Measurements from ENCODE around the gene HOXC5.

DNA sequence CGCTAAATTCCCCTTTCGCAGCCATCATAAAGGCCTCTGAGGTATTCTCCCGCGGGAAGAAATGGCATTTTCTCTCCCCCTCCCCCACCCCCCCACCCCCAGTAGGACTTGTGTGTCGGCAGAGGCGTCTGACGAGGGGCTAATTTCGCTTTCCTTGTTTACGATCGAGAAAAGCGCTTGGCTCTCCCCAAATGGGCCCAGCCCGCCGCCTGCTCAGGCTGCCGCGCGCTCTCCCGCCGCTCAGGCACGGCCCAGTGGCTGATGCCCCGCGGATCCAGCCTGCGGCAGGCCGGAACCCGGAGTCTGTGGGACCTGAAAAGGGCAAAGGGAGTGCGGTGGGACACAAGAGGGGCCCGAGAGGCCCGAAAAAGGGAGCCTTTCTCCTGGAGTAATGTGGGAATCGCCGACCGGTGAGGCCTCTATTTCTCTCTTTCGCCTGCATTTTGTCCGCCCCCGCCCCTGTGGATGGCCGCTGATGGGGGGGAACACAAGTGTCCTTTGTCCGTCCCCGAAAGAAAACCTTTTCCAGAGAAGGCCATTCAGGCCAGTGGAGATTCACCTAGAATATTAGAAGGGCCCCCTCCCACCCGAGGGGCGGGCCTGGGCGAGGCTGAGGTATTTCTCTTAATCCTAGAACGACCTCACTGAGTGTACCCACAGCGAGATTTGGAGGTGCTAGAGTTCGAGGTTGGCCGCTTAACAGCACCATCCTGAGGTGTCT is 13.6 kb upstream of the HOXC5 start:
- no peak for TF ChIP-seq POLR2AphosphoS5 (IDR thresholded peaks at IDR 0.05; ENCODE audit: low read depth, low read length)
- TF ChIP-seq TAF1 (IDR thresholded peaks at IDR 0.05; ENCODE audit: borderline replicate concordance, insufficient read depth, low read length): no peak
- TF ChIP-seq, protein P1, sequence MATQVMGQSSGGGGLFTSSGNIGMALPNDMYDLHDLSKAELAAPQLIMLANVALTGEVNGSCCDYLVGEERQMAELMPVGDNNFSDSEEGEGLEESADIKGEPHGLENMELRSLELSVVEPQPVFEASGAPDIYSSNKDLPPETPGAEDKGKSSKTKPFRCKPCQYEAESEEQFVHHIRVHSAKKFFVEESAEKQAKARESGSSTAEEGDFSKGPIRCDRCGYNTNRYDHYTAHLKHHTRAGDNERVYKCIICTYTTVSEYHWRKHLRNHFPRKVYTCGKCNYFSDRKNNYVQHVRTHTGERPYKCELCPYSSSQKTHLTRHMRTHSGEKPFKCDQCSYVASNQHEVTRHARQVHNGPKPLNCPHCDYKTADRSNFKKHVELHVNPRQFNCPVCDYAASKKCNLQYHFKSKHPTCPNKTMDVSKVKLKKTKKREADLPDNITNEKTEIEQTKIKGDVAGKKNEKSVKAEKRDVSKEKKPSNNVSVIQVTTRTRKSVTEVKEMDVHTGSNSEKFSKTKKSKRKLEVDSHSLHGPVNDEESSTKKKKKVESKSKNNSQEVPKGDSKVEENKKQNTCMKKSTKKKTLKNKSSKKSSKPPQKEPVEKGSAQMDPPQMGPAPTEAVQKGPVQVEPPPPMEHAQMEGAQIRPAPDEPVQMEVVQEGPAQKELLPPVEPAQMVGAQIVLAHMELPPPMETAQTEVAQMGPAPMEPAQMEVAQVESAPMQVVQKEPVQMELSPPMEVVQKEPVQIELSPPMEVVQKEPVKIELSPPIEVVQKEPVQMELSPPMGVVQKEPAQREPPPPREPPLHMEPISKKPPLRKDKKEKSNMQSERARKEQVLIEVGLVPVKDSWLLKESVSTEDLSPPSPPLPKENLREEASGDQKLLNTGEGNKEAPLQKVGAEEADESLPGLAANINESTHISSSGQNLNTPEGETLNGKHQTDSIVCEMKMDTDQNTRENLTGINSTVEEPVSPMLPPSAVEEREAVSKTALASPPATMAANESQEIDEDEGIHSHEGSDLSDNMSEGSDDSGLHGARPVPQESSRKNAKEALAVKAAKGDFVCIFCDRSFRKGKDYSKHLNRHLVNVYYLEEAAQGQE (IDR thresholded peaks at IDR 0.05; ENCODE audit: insufficient read depth in 1 of 2, low read depth in 2 of 2, low read length in 2 of 2): no peak
- no peak for TF ChIP-seq FOXP2 (optimal IDR thresholded peaks at IDR 0.05; ENCODE audit: borderline replicate concordance, extremely low read depth, extremely low read length, insufficient read depth)
